Progenitor cell of endocrine pancreas (in vitro differentiated cells): ENCODE results near the gene LPCAT1. TPM values are rescaled to one million over a fixed set of nuclear protein-coding genes. Genes with fewer than 3 reads are reported as not detected.

Experiments
- DNase-seq: peaks from one replicate; pipeline ENCODE4 v3.0.0; 2021; ENCODE audit warnings: low spot score; ENCODE audit not compliant: unreplicated experiment
- H3K27ac Mint-ChIP-seq: 2 replicates; pipeline ENCODE4 v1.8.0; 2021; ENCODE audit warnings: mild to moderate bottlenecking, moderate library complexity, mixed read lengths
- H3K27me3 Mint-ChIP-seq: 2 replicates; pipeline ENCODE4 v1.8.0; 2021; ENCODE audit warnings: mixed read lengths
- H3K36me3 Mint-ChIP-seq: 2 replicates; pipeline ENCODE4 v1.8.0; 2022; ENCODE audit warnings: mixed read lengths; ENCODE audit not compliant: insufficient read depth
- H3K4me1 Mint-ChIP-seq: 2 replicates; pipeline ENCODE4 v1.8.0; 2021; ENCODE audit warnings: low read depth, mixed read lengths
- H3K4me3 Mint-ChIP-seq: 2 replicates; pipeline ENCODE4 v1.8.0; 2021; ENCODE audit warnings: low read depth, mild to moderate bottlenecking, moderate library complexity, mixed read lengths
- H3K9me3 Mint-ChIP-seq: 2 replicates; pipeline ENCODE4 v1.8.0; 2021; ENCODE audit warnings: low read depth, mixed read lengths
- CTCF ChIP-seq: fragments of 200-600 bp; sonication (generic); IDR thresholded peaks from one replicate; pipeline ENCODE4 v1.5.0; 2021; ENCODE audit warnings: antibody characterized with exemption, mild to moderate bottlenecking; ENCODE audit not compliant: unreplicated experiment
- total RNA-seq: library from RNA; stranded (reverse); gene quantifications from 2 replicates; pipeline ENCODE4 v1.2.1, GENCODE V29; 2021

LPCAT1 gene
- total RNA-seq, 1 donor from 2014 or later, result 73.3 TPM

- peaks cover 70% of the 10 kb centered on the region for H3K27me3 Mint-ChIP-seq
- TF ChIP-seq CTCF, result no peak
- H3K4me3 Mint-ChIP-seq, result no peak overlapping the region
- no peaks in the 10 kb centered on the region for H3K36me3 Mint-ChIP-seq
- H3K9me3 Mint-ChIP-seq, result peaks cover 9% of the 10 kb centered on the region
- no peak overlapping the region for H3K27ac Mint-ChIP-seq
- peaks cover 2% of the 10 kb centered on the region for H3K4me1 Mint-ChIP-seq
- DNase-seq, result no peak
Measured at GRCh38 chr5:1441166-1441865, 82.4 kb downstream of the LPCAT1 start.

GRCh38 chr5:1440098-1440493 lies 83.7 kb downstream of the LPCAT1 start:
- DNase-seq, result no peak
- H3K9me3 Mint-ChIP-seq, result peaks cover 9% of the 10 kb centered on the region
- H3K27me3 Mint-ChIP-seq, result peaks cover 71% of the 10 kb centered on the region
- no peak overlapping the region for H3K4me3 Mint-ChIP-seq
- H3K36me3 Mint-ChIP-seq, result no peaks in the 10 kb centered on the region
- TF ChIP-seq CTCF, result no peak
- peaks cover 2% of the 10 kb centered on the region for H3K4me1 Mint-ChIP-seq
- no peak overlapping the region for H3K27ac Mint-ChIP-seq

GRCh38 chr5:1439388-1440097 lies 84.2 kb downstream of the LPCAT1 start:
- TF ChIP-seq CTCF, result no peak
- H3K36me3 Mint-ChIP-seq, result no peaks in the 10 kb centered on the region
- peaks cover 9% of the 10 kb centered on the region for H3K9me3 Mint-ChIP-seq
- H3K27ac Mint-ChIP-seq, result no peak overlapping the region
- no peak overlapping the region for H3K4me3 Mint-ChIP-seq
- no peak for DNase-seq
- peaks cover 2% of the 10 kb centered on the region for H3K4me1 Mint-ChIP-seq
- H3K27me3 Mint-ChIP-seq, result peaks cover 70% of the 10 kb centered on the region

DNA sequence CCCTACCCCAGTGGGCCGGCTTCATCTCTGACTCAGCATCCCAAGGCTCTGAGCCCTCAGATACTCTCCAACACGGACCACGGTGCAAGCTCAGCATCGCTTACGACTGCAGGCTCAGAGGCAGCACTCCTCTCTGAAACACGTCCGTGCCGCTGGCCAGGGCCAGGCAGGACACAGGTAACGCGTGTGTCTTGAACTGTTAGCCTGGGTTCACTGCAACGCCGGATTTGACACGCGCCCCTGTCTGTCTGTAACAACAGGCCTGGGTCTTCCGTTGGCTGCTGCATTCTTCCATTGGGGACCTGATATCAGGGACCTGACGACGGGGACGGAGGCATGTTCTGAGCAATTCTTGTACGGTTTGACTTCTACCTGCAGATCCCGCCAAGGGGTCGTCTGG lies 84.9 kb downstream of the LPCAT1 start:
- Mint-ChIP-seq H3K27ac (no peak overlapping the region), H3K27me3 (peaks cover 63% of the 10 kb centered on the region), H3K9me3 (peaks cover 9% of the 10 kb centered on the region), H3K36me3 (no peaks in the 10 kb centered on the region), H3K4me1 (no peaks in the 10 kb centered on the region), H3K4me3 (no peak overlapping the region)
- no peak for DNase-seq
- TF ChIP-seq CTCF, result no peak

GRCh38 chr5:1437876-1438559 lies 85.7 kb downstream of the LPCAT1 start:
- no peak for DNase-seq
- Mint-ChIP-seq H3K4me1 (no peaks in the 10 kb centered on the region), H3K27ac (no peak overlapping the region), H3K4me3 (no peak overlapping the region), H3K36me3 (no peaks in the 10 kb centered on the region), H3K9me3 (peaks cover 15% of the 10 kb centered on the region), H3K27me3 (peaks cover 60% of the 10 kb centered on the region)
- TF ChIP-seq CTCF, result no peak
